K562 (cell line): ENCODE data around the gene EBF4. TPM values are rescaled to one million over a fixed set of nuclear protein-coding genes. Genes with fewer than 3 reads are reported as not detected.

Source experiments
- CTBP1 ChIP-seq: fragments of 450-650 bp; IDR thresholded peaks from 2 replicates; pipeline ENCODE4 v1.6.1; 2016; ENCODE audit warnings: borderline replicate concordance
- ERF ChIP-seq: fragments of 450-650 bp; formaldehyde crosslinking; IDR thresholded peaks from 2 replicates; pipeline ENCODE4 v1.4.0; 2020; ENCODE audit warnings: mild to moderate bottlenecking, mixed read lengths
- FOS ChIP-seq: IDR thresholded peaks from 3 replicates; pipeline ENCODE4 v1.6.1; 2011; ENCODE audit not compliant: insufficient read length; ENCODE audit errors: extremely low read depth
- L3MBTL2 ChIP-seq: fragments of 450-650 bp; IDR thresholded peaks from 2 replicates; pipeline ENCODE4 v1.6.1; 2016; ENCODE audit warnings: mild to moderate bottlenecking, moderate library complexity
- MEIS2 ChIP-seq: fragments of 450-650 bp; IDR thresholded peaks from 2 replicates; pipeline ENCODE4 v1.6.1; 2014; ENCODE audit warnings: mild to moderate bottlenecking; ENCODE audit not compliant: partially characterized antibody
- POLR2AphosphoS2 ChIP-seq: IDR thresholded peaks from 2 replicates; pipeline ENCODE4 v1.6.1; 2012; ENCODE audit warnings: low read length, improper control_type of control experiment
- RAD21 ChIP-seq, 2 experiments: fragments of 250-450 bp in 1 of 2; fragments of 450-650 bp in 1 of 2; sonication (Bioruptor Pico) in 1 of 2; formaldehyde crosslinking in 1 of 2; IDR thresholded peaks in 1 of 2; conservative IDR thresholded peaks in 1 of 2; 2 replicates each; pipeline versions ENCODE4 v1.4.0 to v1.8.0; 2020 to 2022; ENCODE audit warnings: mild to moderate bottlenecking in 2 of 2, moderate library complexity in 1 of 2
- SAFB ChIP-seq: fragments of 200-400 bp; formaldehyde crosslinking; IDR thresholded peaks from 2 replicates; pipeline ENCODE4 v1.6.1; 2017; ENCODE audit warnings: low read depth, low read length, borderline replicate concordance
- polyA plus RNA-seq, 8 experiments: library from polyadenylated mRNA; depleted of rRNA in 4 of 8; stranded (reverse) in 5 of 8; unstranded in 3 of 8; fragments of >200 nt; fragmentation: Nextera tagmentation in 2 of 8; fragmentation: Illumina TruSeq in 1 of 8; extraction: Ambion mirVana in 2 of 8; extraction: Trizol in 1 of 8; gene quantifications; 2 replicates each; pipeline versions ENCODE4 v1.2.1 to v1.2.3, GENCODE V29; 2011 to 2014; ENCODE audit warnings: inconsistent platforms in 1 of 8, missing spikeins in 1 of 8
- total RNA-seq, 7 experiments: library from RNA; depleted of rRNA in 6 of 7; stranded (reverse); fragments of >200 nt in 6 of 7; fragmentation: Illumina TruSeq in 2 of 7; extraction: Trizol in 2 of 7; gene quantifications; 2 replicates each; pipeline versions ENCODE4 v1.2.1 to v1.2.3, GENCODE V29; 2011 to 2021; ENCODE audit warnings: low replicate concordance in 1 of 7
- TF ChIP-seq, protein P1 (sequence below): fragments of 450-650 bp; formaldehyde crosslinking; IDR thresholded peaks from 2 replicates; pipeline ENCODE4 v1.4.0; 2020; ENCODE audit warnings: mild to moderate bottlenecking, mixed read lengths
- TF ChIP-seq, protein P2 (sequence below): fragments of 200-400 bp; formaldehyde crosslinking; IDR thresholded peaks from 2 replicates; pipeline ENCODE4 v1.6.1; 2017; ENCODE audit warnings: mild to moderate bottlenecking, low read depth, low read length, moderate library complexity

The EBF4 gene
- total and polyA plus RNA-seq, 9 of the 15 experiments (the other 6 are each of a cell fraction or from before 2014, with no cell fraction given): 0.09 TPM; not detected in 8

DNA sequence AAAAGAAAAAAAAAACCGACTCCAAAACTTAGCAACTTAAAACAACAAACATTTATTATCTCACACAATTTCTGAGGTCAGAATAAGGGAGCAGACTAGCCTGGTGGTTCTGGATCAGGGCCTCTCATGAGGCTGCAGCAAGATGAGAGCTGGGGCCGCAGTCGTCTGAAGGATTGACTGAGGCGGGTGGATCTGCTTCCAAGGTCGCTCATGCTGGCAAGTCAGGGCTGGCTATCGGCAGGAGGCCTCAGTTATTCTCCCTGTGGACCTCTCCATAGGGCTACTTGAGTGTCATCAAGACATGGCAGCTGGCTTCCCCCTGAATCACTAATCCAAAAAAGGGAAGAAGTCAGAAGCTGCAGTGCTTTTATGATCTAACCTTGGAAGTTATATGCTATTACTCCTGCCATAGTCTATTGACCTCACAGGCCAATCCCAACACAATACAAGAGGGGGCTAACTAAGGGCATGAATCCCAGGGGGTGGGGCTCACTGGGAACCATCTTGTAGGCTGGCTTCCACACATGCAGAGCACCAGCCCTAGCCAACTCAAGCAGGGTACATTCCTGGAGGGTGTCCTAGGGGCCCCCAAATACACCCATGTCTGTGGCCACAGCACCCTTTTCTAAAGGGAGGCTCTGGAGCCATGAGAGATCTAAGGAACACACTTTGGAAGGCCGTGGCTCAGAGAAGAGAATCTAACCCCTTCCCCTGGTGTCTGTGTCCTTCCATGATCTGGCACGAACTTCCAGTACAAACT lies 11.3 kb downstream of the EBF4 start (continued):
- no peak for TF ChIP-seq POLR2AphosphoS2
- TF ChIP-seq MEIS2: no peak
- TF ChIP-seq, protein P1, sequence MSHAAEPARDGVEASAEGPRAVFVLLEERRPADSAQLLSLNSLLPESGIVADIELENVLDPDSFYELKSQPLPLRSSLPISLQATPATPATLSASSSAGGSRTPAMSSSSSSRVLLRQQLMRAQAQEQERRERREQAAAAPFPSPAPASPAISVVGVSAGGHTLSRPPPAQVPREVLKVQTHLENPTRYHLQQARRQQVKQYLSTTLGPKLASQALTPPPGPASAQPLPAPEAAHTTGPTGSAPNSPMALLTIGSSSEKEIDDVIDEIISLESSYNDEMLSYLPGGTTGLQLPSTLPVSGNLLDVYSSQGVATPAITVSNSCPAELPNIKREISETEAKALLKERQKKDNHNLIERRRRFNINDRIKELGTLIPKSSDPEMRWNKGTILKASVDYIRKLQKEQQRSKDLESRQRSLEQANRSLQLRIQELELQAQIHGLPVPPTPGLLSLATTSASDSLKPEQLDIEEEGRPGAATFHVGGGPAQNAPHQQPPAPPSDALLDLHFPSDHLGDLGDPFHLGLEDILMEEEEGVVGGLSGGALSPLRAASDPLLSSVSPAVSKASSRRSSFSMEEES (CRISPR knock-in tag): no peak
- no peak for TF ChIP-seq SAFB
- no peak for TF ChIP-seq RAD21 (CRISPR knock-in tag; conservative IDR thresholded peaks at IDR 0.05 in 1 of 2, IDR thresholded peaks at IDR 0.05 in 1 of 2)
- TF ChIP-seq FOS: no peak
- TF ChIP-seq, protein P2, sequence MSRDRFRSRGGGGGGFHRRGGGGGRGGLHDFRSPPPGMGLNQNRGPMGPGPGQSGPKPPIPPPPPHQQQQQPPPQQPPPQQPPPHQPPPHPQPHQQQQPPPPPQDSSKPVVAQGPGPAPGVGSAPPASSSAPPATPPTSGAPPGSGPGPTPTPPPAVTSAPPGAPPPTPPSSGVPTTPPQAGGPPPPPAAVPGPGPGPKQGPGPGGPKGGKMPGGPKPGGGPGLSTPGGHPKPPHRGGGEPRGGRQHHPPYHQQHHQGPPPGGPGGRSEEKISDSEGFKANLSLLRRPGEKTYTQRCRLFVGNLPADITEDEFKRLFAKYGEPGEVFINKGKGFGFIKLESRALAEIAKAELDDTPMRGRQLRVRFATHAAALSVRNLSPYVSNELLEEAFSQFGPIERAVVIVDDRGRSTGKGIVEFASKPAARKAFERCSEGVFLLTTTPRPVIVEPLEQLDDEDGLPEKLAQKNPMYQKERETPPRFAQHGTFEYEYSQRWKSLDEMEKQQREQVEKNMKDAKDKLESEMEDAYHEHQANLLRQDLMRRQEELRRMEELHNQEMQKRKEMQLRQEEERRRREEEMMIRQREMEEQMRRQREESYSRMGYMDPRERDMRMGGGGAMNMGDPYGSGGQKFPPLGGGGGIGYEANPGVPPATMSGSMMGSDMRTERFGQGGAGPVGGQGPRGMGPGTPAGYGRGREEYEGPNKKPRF: no peak
- TF ChIP-seq ERF (CRISPR knock-in tag): no peak
- no peak for TF ChIP-seq L3MBTL2
- TF ChIP-seq CTBP1: no peak
